GM19395 (cell line): ENCODE results near the gene CFAP61.

Experiments used
- ATAC-seq: cut with Tn5 transposase; IDR thresholded peaks from one replicate; pipeline ENCODE4 v1.9.1; 2021; ENCODE audit warnings: mild to moderate bottlenecking, moderate library complexity; ENCODE audit not compliant: unreplicated experiment

CFAP61 gene

GRCh38 chr20:20391115-20391514 lies 338.8 kb downstream of the CFAP61 start:
- ATAC-seq: no peak

GRCh38 chr20:20391766-20392165 lies 339.4 kb downstream of the CFAP61 start:
- no peak for ATAC-seq

- ATAC-seq: no peak
These were observed 341.1 kb downstream of the CFAP61 start for GRCh38 chr20:20393207-20394120.

- ATAC-seq: no peak
These were observed 342.8 kb downstream of the CFAP61 start for GRCh38 chr20:20395087-20395486.

- ATAC-seq: no peak
These were observed 343.7 kb downstream of the CFAP61 start for GRCh38 chr20:20395903-20396568.

- no peak for ATAC-seq
These were observed 344.5 kb downstream of the CFAP61 start for GRCh38 chr20:20396794-20397193.

GRCh38 chr20:20398123-20398522 lies 345.8 kb downstream of the CFAP61 start:
- no peak for ATAC-seq

GRCh38 chr20:20399531-20400500 lies 347.5 kb downstream of the CFAP61 start:
- ATAC-seq: no peak

- ATAC-seq: no peak
These were observed 349.7 kb downstream of the CFAP61 start for GRCh38 chr20:20401991-20402390.

GRCh38 chr20:20404633-20405032 lies 352.3 kb downstream of the CFAP61 start:
- no peak for ATAC-seq

- ATAC-seq: no peak
These were observed 353.3 kb downstream of the CFAP61 start for GRCh38 chr20:20405623-20406022.

GRCh38 chr20:20406306-20406705 lies 354.0 kb downstream of the CFAP61 start:
- ATAC-seq: no peak

GRCh38 chr20:20407891-20408805 lies 355.8 kb downstream of the CFAP61 start:
- no peak for ATAC-seq

GRCh38 chr20:20409331-20409730 lies 357.0 kb downstream of the CFAP61 start:
- no peak for ATAC-seq
